Progenitor cell of endocrine pancreas (in vitro differentiated cells): ENCODE measurements around the gene THSD4. TPM values are rescaled to one million over a fixed set of nuclear protein-coding genes. Genes with fewer than 3 reads are reported as not detected.

ENCODE experiments used
- DNase-seq: peaks from one replicate; pipeline ENCODE4 v3.0.0; 2021; ENCODE audit warnings: low spot score; ENCODE audit not compliant: unreplicated experiment
- H3K27ac Mint-ChIP-seq: 2 replicates; pipeline ENCODE4 v1.8.0; 2021; ENCODE audit warnings: mild to moderate bottlenecking, moderate library complexity, mixed read lengths
- H3K27me3 Mint-ChIP-seq: 2 replicates; pipeline ENCODE4 v1.8.0; 2021; ENCODE audit warnings: mixed read lengths
- H3K36me3 Mint-ChIP-seq: 2 replicates; pipeline ENCODE4 v1.8.0; 2022; ENCODE audit warnings: mixed read lengths; ENCODE audit not compliant: insufficient read depth
- H3K4me1 Mint-ChIP-seq: 2 replicates; pipeline ENCODE4 v1.8.0; 2021; ENCODE audit warnings: low read depth, mixed read lengths
- H3K4me3 Mint-ChIP-seq: 2 replicates; pipeline ENCODE4 v1.8.0; 2021; ENCODE audit warnings: low read depth, mild to moderate bottlenecking, moderate library complexity, mixed read lengths
- H3K9me3 Mint-ChIP-seq: 2 replicates; pipeline ENCODE4 v1.8.0; 2021; ENCODE audit warnings: low read depth, mixed read lengths
- CTCF ChIP-seq: fragments of 200-600 bp; sonication (generic); IDR thresholded peaks from one replicate; pipeline ENCODE4 v1.5.0; 2021; ENCODE audit warnings: antibody characterized with exemption, mild to moderate bottlenecking; ENCODE audit not compliant: unreplicated experiment
- total RNA-seq: library from RNA; stranded (reverse); gene quantifications from 2 replicates; pipeline ENCODE4 v1.2.1, GENCODE V29; 2021

Gene THSD4
- total RNA-seq, 1 donor from 2014 or later = 6.8 TPM

DNA sequence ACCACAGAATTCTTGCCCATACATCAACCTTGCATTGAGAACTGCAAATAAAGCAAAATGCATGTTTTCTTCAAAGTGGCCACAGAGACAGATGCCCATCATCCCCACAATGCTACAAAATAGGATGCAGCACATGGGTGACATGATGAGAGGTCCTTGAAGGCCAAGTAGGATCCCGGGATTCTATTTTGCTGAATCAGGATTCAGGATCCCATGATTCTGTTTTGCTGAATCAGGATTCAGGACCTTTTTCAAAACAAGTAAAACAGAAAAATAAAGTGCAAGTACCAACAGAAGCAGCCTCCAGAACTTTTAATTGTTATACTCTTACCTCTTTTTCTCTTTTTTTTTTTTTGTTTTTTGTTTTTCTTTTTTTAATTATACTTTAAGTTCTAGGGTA lies 453.0 kb downstream of the THSD4 start:
- Mint-ChIP-seq H3K36me3 (no peaks in the 10 kb centered on the region), H3K9me3 (no peaks in the 10 kb centered on the region), H3K27ac (no peak overlapping the region), H3K4me1 (no peaks in the 10 kb centered on the region), H3K27me3 (peaks cover 6% of the 10 kb centered on the region), H3K4me3 (no peak overlapping the region)
- no peak for TF ChIP-seq CTCF
- DNase-seq = no peak

- no peak for DNase-seq
- peaks cover 8% of the 10 kb centered on the region for H3K27me3 Mint-ChIP-seq
- no peaks in the 10 kb centered on the region for H3K4me1 Mint-ChIP-seq
- no peak overlapping the region for H3K27ac Mint-ChIP-seq
- no peaks in the 10 kb centered on the region for H3K36me3 Mint-ChIP-seq
- no peak for TF ChIP-seq CTCF
- no peak overlapping the region for H3K4me3 Mint-ChIP-seq
- H3K9me3 Mint-ChIP-seq = no peaks in the 10 kb centered on the region
Measured at GRCh38 chr15:71570736-71571135, 455.5 kb downstream of the THSD4 start.

DNA sequence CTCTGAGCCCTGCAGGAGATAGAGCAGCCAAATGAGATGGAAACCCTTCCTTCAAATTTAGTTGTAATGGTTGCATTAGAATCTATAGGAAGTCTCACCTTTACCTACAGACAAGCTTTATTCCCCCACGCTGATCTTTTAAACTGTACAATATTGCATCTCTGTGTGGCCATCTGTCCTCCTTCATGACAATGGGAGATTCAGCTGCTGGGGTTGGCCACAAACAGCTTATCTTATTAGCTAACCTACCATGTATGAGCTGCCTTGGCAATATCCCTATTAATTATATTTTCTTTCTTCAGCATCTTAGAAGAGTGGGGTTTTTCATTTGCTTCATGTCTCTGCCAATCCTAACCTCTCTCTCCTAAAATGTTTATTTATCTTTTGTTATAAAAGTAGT lies 456.4 kb downstream of the THSD4 start:
- H3K36me3 Mint-ChIP-seq = no peaks in the 10 kb centered on the region
- H3K4me1 Mint-ChIP-seq = no peaks in the 10 kb centered on the region
- H3K9me3 Mint-ChIP-seq = no peaks in the 10 kb centered on the region
- H3K4me3 Mint-ChIP-seq = no peak overlapping the region
- DNase-seq = no peak
- no peak overlapping the region for H3K27ac Mint-ChIP-seq
- no peak for TF ChIP-seq CTCF
- peaks cover 8% of the 10 kb centered on the region for H3K27me3 Mint-ChIP-seq

- TF ChIP-seq CTCF = peak; percentile 23
- no peak for DNase-seq
- H3K27ac Mint-ChIP-seq = peak overlapping the region; percentile 77
- H3K9me3 Mint-ChIP-seq = no peaks in the 10 kb centered on the region
- peaks cover 5% of the 10 kb centered on the region for H3K27me3 Mint-ChIP-seq
- no peaks in the 10 kb centered on the region for H3K4me1 Mint-ChIP-seq
- no peaks in the 10 kb centered on the region for H3K36me3 Mint-ChIP-seq
- H3K4me3 Mint-ChIP-seq = no peak overlapping the region
Measured at GRCh38 chr15:71572452-71573053, 457.3 kb downstream of the THSD4 start.

DNA sequence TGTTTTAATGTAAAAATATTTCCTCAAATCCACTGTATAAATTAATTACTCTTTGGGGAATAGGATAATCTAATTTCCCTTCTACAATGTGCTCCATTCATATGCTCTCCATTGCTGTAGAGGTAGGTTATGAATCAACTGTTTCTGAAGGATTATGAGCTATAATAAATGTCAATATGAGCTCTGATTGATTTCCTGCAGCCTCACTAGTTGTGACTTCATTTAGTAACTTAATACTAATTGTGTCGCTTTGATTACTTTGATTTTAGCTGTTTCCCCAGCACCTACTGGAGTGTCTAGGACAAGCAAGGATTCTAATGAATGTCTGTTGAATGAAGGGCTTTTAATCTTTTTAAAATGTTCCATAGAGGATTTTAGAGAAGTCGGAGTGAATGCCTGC lies 458.3 kb downstream of the THSD4 start:
- no peaks in the 10 kb centered on the region for H3K4me1 Mint-ChIP-seq
- no peak overlapping the region for H3K27ac Mint-ChIP-seq
- no peaks in the 10 kb centered on the region for H3K36me3 Mint-ChIP-seq
- peaks cover 5% of the 10 kb centered on the region for H3K27me3 Mint-ChIP-seq
- H3K9me3 Mint-ChIP-seq = no peaks in the 10 kb centered on the region
- no peak for DNase-seq
- H3K4me3 Mint-ChIP-seq = no peak overlapping the region
- no peak for TF ChIP-seq CTCF
